ENCODE data around the gene EGFLAM.

Gene EGFLAM

GRCh38 chr5:38447056-38447455, 188.7 kb downstream of the EGFLAM start:
- Histone ChIP-seq H3K4me1 (ENCODE audit: control insufficient read depth in 1 of 2, insufficient read depth in 2 of 2, low read length in 2 of 2) (no peaks in the 10 kb centered on the region), H3K14ac (ENCODE audit: low read length) (no peak overlapping the region), H2BK12ac (ENCODE audit: low read length) (no peak overlapping the region), H4K12ac (ENCODE audit: low read depth, low read length) (no peak overlapping the region), H2AFZ (ENCODE audit: insufficient read depth, low read length, poor library complexity) (no peak overlapping the region), H3K4ac (ENCODE audit: low read depth, low read length) (no peak overlapping the region), H2BK120ac (ENCODE audit: insufficient read depth, low read length, poor library complexity) (no peak overlapping the region), H4K8ac (ENCODE audit: low read depth, low read length) (no peak overlapping the region), H3K23ac (ENCODE audit: low read length) (no peak overlapping the region), H4K91ac (ENCODE audit: low read depth, low read length) (no peak overlapping the region), H3K18ac (ENCODE audit: low read length) (no peak overlapping the region), H3K4me3 (ENCODE audit: low read depth, low read length) (no peak overlapping the region), H2BK5ac (ENCODE audit: low read depth, low read length, poor library complexity) (no peak overlapping the region), H3K27me3 (ENCODE audit: insufficient read depth, low read length) (no peaks in the 10 kb centered on the region), H3K9ac (ENCODE audit: low read length) (no peak overlapping the region), H2AK5ac (ENCODE audit: low read length) (no peak overlapping the region), H3K9me3 (ENCODE audit: insufficient read depth, low read depth, low read length) (no peaks in the 10 kb centered on the region), H3K79me2 (ENCODE audit: control insufficient read depth, insufficient read depth, low read length, poor library complexity) (no peaks in the 10 kb centered on the region), H3K4me2 (ENCODE audit: low read length) (no peak overlapping the region), H3K27ac (ENCODE audit: low read depth, low read length) (no peak overlapping the region), H3K79me1 (ENCODE audit: low read length) (no peaks in the 10 kb centered on the region), H3K36me3 (ENCODE audit: control insufficient read depth in 1 of 2, insufficient read depth in 2 of 2, low read length in 2 of 2) (no peaks in the 10 kb centered on the region)
- WGBS (ENCODE audit: extremely low coverage, insufficient coverage, insufficient read length), result no CpG with 5 or more reads among the region's 2 CpGs
- DNase-seq, result no peak

DNA sequence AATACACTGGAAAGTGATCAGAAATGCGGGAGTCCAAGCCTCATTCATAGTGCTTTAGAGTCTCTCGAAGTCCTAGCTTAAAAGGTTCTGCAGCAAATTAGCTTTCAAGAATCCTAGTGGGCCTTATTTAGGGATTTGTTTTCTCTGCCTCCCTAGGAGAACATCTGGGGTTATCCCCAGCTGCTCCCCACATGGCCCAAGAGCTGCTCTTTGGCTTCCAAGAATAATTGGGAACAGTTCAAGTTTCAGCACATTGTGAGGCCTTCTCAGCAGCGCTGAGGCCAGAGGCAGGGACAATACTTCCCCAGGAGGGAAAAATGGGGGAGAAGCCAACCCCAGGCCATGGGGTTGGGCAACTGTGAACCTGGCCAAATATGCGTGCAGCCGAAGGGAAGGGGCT, 189.4 kb downstream of the EGFLAM start:
- H3K4ac ChIP-seq (ENCODE audit: low read depth, low read length), result no peak overlapping the region
- H3K27me3 ChIP-seq (ENCODE audit: insufficient read depth, low read length), result no peaks in the 10 kb centered on the region
- H2AFZ ChIP-seq (ENCODE audit: insufficient read depth, low read length, poor library complexity), result no peak overlapping the region
- no peak overlapping the region for H3K9ac ChIP-seq (ENCODE audit: low read length)
- no peak overlapping the region for H4K91ac ChIP-seq (ENCODE audit: low read depth, low read length)
- no peak overlapping the region for H2BK120ac ChIP-seq (ENCODE audit: insufficient read depth, low read length, poor library complexity)
- H2AK5ac ChIP-seq (ENCODE audit: low read length), result no peak overlapping the region
- no peaks in the 10 kb centered on the region for H3K79me1 ChIP-seq (ENCODE audit: low read length)
- H3K4me2 ChIP-seq (ENCODE audit: low read length), result no peak overlapping the region
- no peak overlapping the region for H3K14ac ChIP-seq (ENCODE audit: low read length)
- WGBS (ENCODE audit: extremely low coverage, insufficient coverage, insufficient read length), result no CpG with 5 or more reads among the region's 5 CpGs
- no peak overlapping the region for H3K23ac ChIP-seq (ENCODE audit: low read length)
- H4K12ac ChIP-seq (ENCODE audit: low read depth, low read length), result no peak overlapping the region
- H3K9me3 ChIP-seq (ENCODE audit: insufficient read depth, low read depth, low read length), result no peaks in the 10 kb centered on the region
- H3K18ac ChIP-seq (ENCODE audit: low read length), result no peak overlapping the region
- H3K4me3 ChIP-seq (ENCODE audit: low read depth, low read length), result no peak overlapping the region
- H3K79me2 ChIP-seq (ENCODE audit: control insufficient read depth, insufficient read depth, low read length, poor library complexity), result no peaks in the 10 kb centered on the region
- no peak overlapping the region for H2BK12ac ChIP-seq (ENCODE audit: low read length)
- no peak overlapping the region for H3K27ac ChIP-seq (ENCODE audit: low read depth, low read length)
- H4K8ac ChIP-seq (ENCODE audit: low read depth, low read length), result no peak overlapping the region
- H3K4me1 ChIP-seq (ENCODE audit: control insufficient read depth in 1 of 2, insufficient read depth in 2 of 2, low read length in 2 of 2), result no peaks in the 10 kb centered on the region
- DNase-seq, result no peak
- H3K36me3 ChIP-seq (ENCODE audit: control insufficient read depth in 1 of 2, insufficient read depth in 2 of 2, low read length in 2 of 2), result no peaks in the 10 kb centered on the region
- no peak overlapping the region for H2BK5ac ChIP-seq (ENCODE audit: low read depth, low read length, poor library complexity)

- no peak overlapping the region for H4K8ac ChIP-seq (ENCODE audit: low read depth, low read length)
- no peak overlapping the region for H2AFZ ChIP-seq (ENCODE audit: insufficient read depth, low read length, poor library complexity)
- H2BK5ac ChIP-seq (ENCODE audit: low read depth, low read length, poor library complexity), result no peak overlapping the region
- H3K4ac ChIP-seq (ENCODE audit: low read depth, low read length), result no peak overlapping the region
- H3K23ac ChIP-seq (ENCODE audit: low read length), result no peak overlapping the region
- H3K14ac ChIP-seq (ENCODE audit: low read length), result no peak overlapping the region
- H2BK12ac ChIP-seq (ENCODE audit: low read length), result no peak overlapping the region
- H3K27me3 ChIP-seq (ENCODE audit: insufficient read depth, low read length), result no peaks in the 10 kb centered on the region
- H3K18ac ChIP-seq (ENCODE audit: low read length), result no peak overlapping the region
- H3K4me1 ChIP-seq (ENCODE audit: control insufficient read depth in 1 of 2, insufficient read depth in 2 of 2, low read length in 2 of 2), result no peaks in the 10 kb centered on the region
- H3K27ac ChIP-seq (ENCODE audit: low read depth, low read length), result no peak overlapping the region
- H3K36me3 ChIP-seq (ENCODE audit: control insufficient read depth in 1 of 2, insufficient read depth in 2 of 2, low read length in 2 of 2), result no peaks in the 10 kb centered on the region
- no peak for DNase-seq
- no peak overlapping the region for H4K91ac ChIP-seq (ENCODE audit: low read depth, low read length)
- no peak overlapping the region for H3K4me3 ChIP-seq (ENCODE audit: low read depth, low read length)
- H3K4me2 ChIP-seq (ENCODE audit: low read length), result no peak overlapping the region
- H3K9me3 ChIP-seq (ENCODE audit: insufficient read depth, low read depth, low read length), result peaks cover 1% of the 10 kb centered on the region
- H2BK120ac ChIP-seq (ENCODE audit: insufficient read depth, low read length, poor library complexity), result no peak overlapping the region
- no peaks in the 10 kb centered on the region for H3K79me2 ChIP-seq (ENCODE audit: control insufficient read depth, insufficient read depth, low read length, poor library complexity)
- WGBS (ENCODE audit: extremely low coverage, insufficient coverage, insufficient read length), result no CpG with 5 or more reads among the region's 9 CpGs
- no peak overlapping the region for H3K9ac ChIP-seq (ENCODE audit: low read length)
- no peaks in the 10 kb centered on the region for H3K79me1 ChIP-seq (ENCODE audit: low read length)
- H4K12ac ChIP-seq (ENCODE audit: low read depth, low read length), result no peak overlapping the region
- no peak overlapping the region for H2AK5ac ChIP-seq (ENCODE audit: low read length)
Measured at GRCh38 chr5:38448568-38449350, 190.4 kb downstream of the EGFLAM start.

DNA sequence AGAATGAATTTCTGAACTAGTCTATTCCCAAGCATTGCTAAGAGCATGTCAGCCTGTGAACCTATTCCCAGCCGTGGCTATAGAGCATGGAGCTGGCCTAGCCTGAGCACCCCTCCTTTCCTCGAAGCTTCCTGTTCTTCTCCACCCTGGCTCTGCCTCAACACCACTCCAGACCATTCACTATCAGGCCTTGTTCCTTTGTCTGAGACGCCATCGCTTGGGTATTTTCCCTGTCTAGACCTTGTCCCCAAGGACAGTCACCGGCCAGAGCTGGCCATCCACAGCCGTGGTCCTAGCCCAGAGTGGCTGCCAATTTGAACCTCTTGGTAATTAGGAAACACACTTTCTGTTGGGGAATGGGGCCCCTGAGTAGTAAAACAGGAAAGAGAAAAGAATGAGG, 192.3 kb downstream of the EGFLAM start:
- H2AFZ ChIP-seq (ENCODE audit: insufficient read depth, low read length, poor library complexity), result no peak overlapping the region
- no peak overlapping the region for H3K4me3 ChIP-seq (ENCODE audit: low read depth, low read length)
- H4K91ac ChIP-seq (ENCODE audit: low read depth, low read length), result no peak overlapping the region
- no peak overlapping the region for H2BK5ac ChIP-seq (ENCODE audit: low read depth, low read length, poor library complexity)
- no peaks in the 10 kb centered on the region for H3K79me2 ChIP-seq (ENCODE audit: control insufficient read depth, insufficient read depth, low read length, poor library complexity)
- DNase-seq, result no peak
- H3K9me3 ChIP-seq (ENCODE audit: insufficient read depth, low read depth, low read length), result peaks cover 1% of the 10 kb centered on the region
- no peaks in the 10 kb centered on the region for H3K79me1 ChIP-seq (ENCODE audit: low read length)
- no peak overlapping the region for H3K9ac ChIP-seq (ENCODE audit: low read length)
- no peak overlapping the region for H2BK120ac ChIP-seq (ENCODE audit: insufficient read depth, low read length, poor library complexity)
- WGBS (ENCODE audit: extremely low coverage, insufficient coverage, insufficient read length), result no CpG with 5 or more reads among the region's 6 CpGs
- H4K8ac ChIP-seq (ENCODE audit: low read depth, low read length), result no peak overlapping the region
- no peak overlapping the region for H2AK5ac ChIP-seq (ENCODE audit: low read length)
- no peak overlapping the region for H3K4ac ChIP-seq (ENCODE audit: low read depth, low read length)
- no peaks in the 10 kb centered on the region for H3K36me3 ChIP-seq (ENCODE audit: control insufficient read depth in 1 of 2, insufficient read depth in 2 of 2, low read length in 2 of 2)
- no peak overlapping the region for H3K27ac ChIP-seq (ENCODE audit: low read depth, low read length)
- no peak overlapping the region for H2BK12ac ChIP-seq (ENCODE audit: low read length)
- no peaks in the 10 kb centered on the region for H3K4me1 ChIP-seq (ENCODE audit: control insufficient read depth in 1 of 2, insufficient read depth in 2 of 2, low read length in 2 of 2)
- H3K23ac ChIP-seq (ENCODE audit: low read length), result no peak overlapping the region
- no peak overlapping the region for H3K18ac ChIP-seq (ENCODE audit: low read length)
- no peak overlapping the region for H3K4me2 ChIP-seq (ENCODE audit: low read length)
- no peak overlapping the region for H3K14ac ChIP-seq (ENCODE audit: low read length)
- no peaks in the 10 kb centered on the region for H3K27me3 ChIP-seq (ENCODE audit: insufficient read depth, low read length)
- H4K12ac ChIP-seq (ENCODE audit: low read depth, low read length), result no peak overlapping the region
